HG03432 (cell line): ENCODE results near the gene MTMR3.

ENCODE experiments used
- ATAC-seq: cut with Tn5 transposase; IDR thresholded peaks from one replicate; pipeline ENCODE4 v1.9.1; 2021; ENCODE audit warnings: mild to moderate bottlenecking, moderate library complexity; ENCODE audit not compliant: unreplicated experiment

The MTMR3 gene

DNA sequence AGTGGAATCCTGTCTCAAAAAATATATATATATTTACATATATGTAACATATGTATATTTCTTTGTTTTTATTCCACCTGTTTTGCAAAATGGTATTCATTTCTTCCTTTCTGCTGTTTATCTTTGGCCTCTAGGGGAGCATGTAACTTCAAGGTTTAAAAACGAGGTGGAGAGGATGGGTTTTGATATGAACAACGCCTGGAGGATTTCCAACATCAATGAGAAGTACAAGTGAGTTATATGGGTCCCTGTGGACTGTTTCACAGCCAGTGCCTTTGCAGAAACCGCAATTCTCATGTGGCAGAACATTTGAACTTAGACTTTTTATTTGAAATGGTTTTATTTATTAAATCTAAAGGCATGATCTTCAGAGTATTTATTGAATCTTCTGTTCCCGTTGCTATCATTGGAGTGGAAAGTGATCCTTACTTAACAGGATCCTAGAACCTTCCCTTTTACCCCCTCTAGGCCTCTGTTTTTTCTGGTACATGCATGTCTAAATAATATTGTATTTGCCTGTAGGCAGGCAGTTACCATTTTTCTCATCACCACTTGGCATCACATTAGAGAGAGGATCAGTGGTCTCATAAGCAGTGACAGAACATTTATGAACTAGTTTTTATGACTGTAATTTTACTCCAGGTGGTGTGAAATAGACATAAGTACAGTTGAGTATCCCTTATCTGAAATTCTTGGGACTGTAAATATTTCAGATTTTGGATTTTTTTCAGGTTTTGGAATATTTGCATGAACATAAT is 115.8 kb downstream of the MTMR3 start:
- ATAC-seq: no peak

GRCh38 chr22:30000566-30000965 is 117.6 kb downstream of the MTMR3 start:
- no peak for ATAC-seq

- no peak for ATAC-seq
These were observed 118.5 kb downstream of the MTMR3 start for GRCh38 chr22:30001459-30001858.

DNA sequence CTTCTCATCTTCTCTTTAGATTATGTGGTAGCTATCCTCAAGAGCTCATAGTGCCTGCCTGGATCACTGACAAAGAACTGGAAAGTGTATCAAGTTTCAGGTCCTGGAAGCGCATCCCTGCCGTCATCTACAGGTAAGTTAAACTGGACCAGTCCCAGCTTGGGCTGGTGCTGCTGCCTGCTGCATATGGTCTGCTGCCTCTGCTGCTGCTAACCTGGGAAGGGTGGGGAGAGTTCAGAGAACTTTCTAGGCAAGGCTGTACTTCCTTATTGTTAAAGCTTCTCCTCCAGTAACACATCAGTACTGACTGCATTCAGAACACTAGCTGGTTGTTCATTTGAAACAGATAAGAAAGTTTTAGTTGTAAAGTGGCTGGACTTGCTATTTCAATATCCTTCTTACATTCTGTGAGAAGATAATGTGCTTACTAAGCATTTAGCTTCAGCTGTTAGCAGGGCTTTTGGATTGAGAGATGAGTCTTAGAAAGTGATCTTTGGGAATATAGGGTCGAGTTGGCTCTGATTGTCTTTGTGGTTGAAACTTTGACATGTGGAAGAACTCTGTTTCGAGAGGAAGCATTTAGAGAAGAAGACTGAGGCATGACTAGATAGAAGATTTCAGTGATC is 120.0 kb downstream of the MTMR3 start:
- ATAC-seq: no peak

- no peak for ATAC-seq
These were observed 121.1 kb downstream of the MTMR3 start for GRCh38 chr22:30004101-30004500.

- ATAC-seq: no peak
These were observed 121.7 kb downstream of the MTMR3 start for GRCh38 chr22:30004694-30005093.

GRCh38 chr22:30005213-30005857 is 122.4 kb downstream of the MTMR3 start:
- ATAC-seq: no peak

GRCh38 chr22:30007361-30007760 is 124.4 kb downstream of the MTMR3 start:
- no peak for ATAC-seq

DNA sequence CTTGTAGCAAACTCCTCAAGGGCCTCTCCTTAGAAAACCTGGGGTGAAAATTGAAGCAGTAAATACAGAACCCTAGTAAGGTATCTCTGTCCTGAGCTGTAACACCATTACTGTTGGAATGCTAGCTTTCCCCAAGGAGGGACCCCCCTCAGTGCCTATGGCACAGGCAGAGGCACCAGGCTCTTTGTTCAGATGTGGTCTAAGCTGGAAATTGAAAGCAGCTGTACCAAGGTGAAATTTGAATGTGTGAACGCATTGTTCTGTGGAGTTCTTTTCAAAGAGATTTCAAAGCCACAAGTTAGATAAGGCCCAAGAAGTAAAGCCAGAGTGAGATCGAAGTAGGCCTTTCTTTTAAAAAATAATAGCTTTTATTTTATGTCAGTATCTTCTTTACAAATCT is 125.4 kb downstream of the MTMR3 start:
- no peak for ATAC-seq

DNA sequence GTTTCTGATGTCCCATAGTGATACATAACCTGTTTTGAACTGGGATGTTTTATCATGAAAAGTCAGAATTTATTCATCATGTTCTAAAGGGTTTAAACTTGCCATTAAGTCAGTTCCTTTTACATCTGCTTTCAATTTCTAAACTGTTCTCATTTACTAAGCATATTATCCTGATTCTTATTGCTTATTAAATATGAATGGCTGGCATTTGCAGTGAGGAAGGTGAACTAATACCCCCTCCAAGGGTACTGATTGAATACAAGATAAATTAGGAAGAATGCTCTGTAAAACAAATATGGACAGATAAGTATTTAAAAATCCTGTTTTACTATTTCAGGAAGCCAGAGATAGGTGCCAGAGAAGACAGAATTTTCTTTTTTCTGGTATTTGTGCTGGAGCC is 126.5 kb downstream of the MTMR3 start:
- no peak for ATAC-seq

GRCh38 chr22:30010789-30011405 is 127.9 kb downstream of the MTMR3 start:
- no peak for ATAC-seq

- ATAC-seq: no peak
These were observed 130.2 kb downstream of the MTMR3 start for GRCh38 chr22:30013201-30013600.

DNA sequence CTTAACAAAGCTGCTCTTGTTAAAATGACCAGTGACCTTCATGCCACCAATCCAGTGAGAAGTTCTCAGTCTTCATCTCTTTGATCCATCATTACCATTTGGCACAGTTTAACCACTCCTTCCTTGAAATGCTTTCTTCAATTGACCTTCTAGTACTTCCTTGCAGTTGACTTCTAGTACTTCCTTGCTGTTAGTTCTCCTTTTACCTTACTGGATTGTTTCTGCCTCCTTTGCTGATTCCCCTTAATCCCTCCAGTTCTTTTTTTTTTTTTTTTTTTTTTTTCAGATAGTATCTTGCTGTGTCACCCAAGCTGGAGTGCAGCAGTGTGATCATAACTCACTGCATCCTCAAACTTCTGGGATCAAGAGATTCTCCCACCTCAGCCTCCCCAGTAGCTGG is 131.3 kb downstream of the MTMR3 start:
- ATAC-seq: no peak

DNA sequence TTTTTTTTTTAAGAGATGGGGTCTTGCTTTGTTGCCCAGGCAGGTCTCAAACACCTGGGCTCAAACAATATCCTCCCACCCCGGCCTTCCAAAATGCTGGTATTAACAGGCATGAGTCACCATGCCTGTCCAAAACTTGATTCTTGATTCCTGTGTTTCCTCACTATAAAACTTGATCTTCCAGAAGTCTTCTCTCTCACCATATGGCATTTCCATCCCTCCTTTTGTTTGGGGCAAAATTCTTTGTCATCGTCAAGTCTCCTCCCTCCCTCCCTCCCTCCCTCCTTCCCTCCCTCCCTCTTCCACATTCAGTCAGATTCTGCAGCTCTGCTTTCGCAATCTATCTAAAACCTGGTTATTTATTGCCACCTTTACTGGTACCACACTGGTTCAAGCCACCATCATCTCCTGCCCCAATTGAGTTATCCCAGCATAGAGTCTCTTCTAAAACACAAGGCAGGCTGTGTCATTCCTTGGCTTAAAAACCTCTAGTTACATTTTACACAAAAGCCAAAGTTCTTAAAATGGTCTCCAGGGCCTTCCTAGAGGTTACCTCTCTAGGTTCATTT is 132.3 kb downstream of the MTMR3 start:
- no peak for ATAC-seq

GRCh38 chr22:30015846-30016245 is 132.9 kb downstream of the MTMR3 start:
- no peak for ATAC-seq

GRCh38 chr22:30016596-30016995 is 133.6 kb downstream of the MTMR3 start:
- no peak for ATAC-seq

- ATAC-seq: no peak
These were observed 134.6 kb downstream of the MTMR3 start for GRCh38 chr22:30017375-30018223.

GRCh38 chr22:30020511-30020910 is 137.5 kb downstream of the MTMR3 start:
- ATAC-seq: no peak

GRCh38 chr22:30021338-30021737 is 138.4 kb downstream of the MTMR3 start:
- no peak for ATAC-seq

DNA sequence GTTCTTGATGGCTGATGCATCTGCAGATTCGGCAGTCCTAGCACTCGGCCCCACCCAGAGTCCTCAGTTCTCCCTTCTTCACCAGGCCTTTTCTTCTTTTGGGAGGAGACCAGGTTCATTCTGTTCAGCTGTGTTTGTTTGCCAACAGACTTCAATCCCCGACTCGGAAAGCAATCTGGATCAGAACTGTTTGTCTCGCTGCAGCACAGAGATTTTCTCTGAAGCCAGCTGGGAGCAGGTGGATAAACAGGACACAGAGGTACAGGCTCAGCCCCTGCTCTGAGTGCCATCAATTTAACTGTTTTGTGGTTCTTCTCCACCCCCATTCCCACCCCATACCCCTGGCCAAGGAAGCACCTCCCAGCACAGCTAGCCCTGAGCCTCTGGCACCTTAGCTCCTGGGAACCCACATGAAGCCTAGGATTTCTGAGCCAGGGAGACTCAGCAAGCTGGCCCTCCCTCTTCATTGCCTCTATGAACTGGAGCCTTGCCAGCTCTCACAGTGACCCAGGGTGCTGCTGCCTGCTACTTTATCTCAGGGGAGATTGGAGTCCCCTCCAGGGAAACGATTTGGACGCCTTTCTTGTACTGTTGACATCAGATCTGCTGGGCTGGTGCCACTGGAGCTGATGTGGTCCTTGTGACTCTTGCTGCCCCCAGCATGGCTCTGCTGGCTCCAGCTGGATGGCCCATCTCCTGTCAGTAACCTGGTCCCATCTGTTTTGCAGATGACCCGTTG is 139.1 kb downstream of the MTMR3 start:
- no peak for ATAC-seq
